Caco-2 (cell line): ENCODE measurements around the gene MAP3K15. TPM values are rescaled to one million over a fixed set of nuclear protein-coding genes. Genes with fewer than 3 reads are reported as not detected.

Source experiments
- BruUV-seq: library from RNA; stranded (reverse); fragments of 400-500 nt; replicated peaks from 2 replicates; lab custom pipeline; 2021; lab: Mats Ljungman, UMichigan
- CTCF ChIA-PET: fragments of 300-600 bp; sonication (Branson Sonifier 250); formaldehyde crosslinking; loops from one replicate; lab custom pipeline; 2022; ENCODE audit warnings: antibody characterized with exemption; lab: Charles Lee
- POLR2A ChIA-PET: fragments of 300-600 bp; sonication (Branson Sonifier 250); formaldehyde crosslinking; loops from one replicate; lab custom pipeline; 2022; ENCODE audit warnings: antibody characterized with exemption; lab: Charles Lee
- DNase-seq, 2 experiments: peaks; one replicate each; pipeline versions ENCODE4 v3.0.0 to v3.0.0-alpha.2; 2020 to 2022
- H3K27me3 ChIP-seq: replicated peaks from 2 replicates; pipeline ENCODE4 v1.6.0; 2011; ENCODE audit warnings: low read length; ENCODE audit not compliant: control insufficient read depth, insufficient read depth
- H3K36me3 ChIP-seq: 2 replicates; pipeline ENCODE4 v1.5.1; 2011; ENCODE audit warnings: low read length; ENCODE audit not compliant: control insufficient read depth, insufficient read depth
- H3K4me1 ChIP-seq: fragments of 250-450 bp; sonication (Bioruptor Pico); 2 replicates; pipeline ENCODE4 v1.5.1; 2020; ENCODE audit warnings: mild to moderate bottlenecking
- H3K4me3 ChIP-seq: 2 replicates; pipeline ENCODE4 v1.5.1; 2011; ENCODE audit warnings: low read depth, mild to moderate bottlenecking, control low read depth, low read length
- H3K9me3 ChIP-seq: fragments of 250-450 bp; sonication (Bioruptor Pico); 2 replicates; pipeline ENCODE4 v1.5.1; 2020; ENCODE audit warnings: mild to moderate bottlenecking, moderate library complexity
- H3K27ac Mint-ChIP-seq: one replicate; pipeline ENCODE4 v1.8.0; 2022; ENCODE audit warnings: mixed read lengths; ENCODE audit not compliant: unreplicated experiment
- H3K27me3 Mint-ChIP-seq: one replicate; pipeline ENCODE4 v1.8.0; 2022; ENCODE audit warnings: mixed read lengths; ENCODE audit not compliant: insufficient read depth, unreplicated experiment
- H3K36me3 Mint-ChIP-seq: one replicate; pipeline ENCODE4 v1.8.0; 2022; ENCODE audit warnings: mild to moderate bottlenecking, mixed read lengths; ENCODE audit not compliant: insufficient read depth, unreplicated experiment
- H3K4me1 Mint-ChIP-seq: one replicate; pipeline ENCODE4 v1.8.0; 2022; ENCODE audit warnings: low read depth, mixed read lengths; ENCODE audit not compliant: unreplicated experiment
- H3K4me3 Mint-ChIP-seq: one replicate; pipeline ENCODE4 v1.8.0; 2022; ENCODE audit warnings: mild to moderate bottlenecking, moderate library complexity, mixed read lengths; ENCODE audit not compliant: unreplicated experiment
- H3K9me3 Mint-ChIP-seq: one replicate; pipeline ENCODE4 v1.8.0; 2022; ENCODE audit warnings: mixed read lengths; ENCODE audit not compliant: unreplicated experiment
- intact Hi-C: fragments of 100-400 bp; cut with micrococcal nuclease; formaldehyde crosslinking; loops from one replicate; pipeline ENCODE4 v1.10.0; 2022; ENCODE audit not compliant: unreplicated experiment
- total RNA-seq: library from RNA; stranded (reverse); gene quantifications from 2 replicates; pipeline ENCODE4 v1.2.3, GENCODE V29; 2022
- TF ChIP-seq, protein P1 (sequence below), 2 experiments: fragments of 200-600 bp in 1 of 2; IDR thresholded peaks; 1 replicate in 1 of 2; 2 replicates in 1 of 2; pipeline versions ENCODE4 v1.5.1 to v1.8.0; 2011 to 2022; ENCODE audit warnings: antibody characterized with exemption in 1 of 2, control low read depth in 1 of 2, inconsistent platforms in 1 of 2, low read depth in 1 of 2, low read length in 1 of 2, mild to moderate bottlenecking in 1 of 2, moderate library complexity in 1 of 2; ENCODE audit not compliant: insufficient read depth in 1 of 2, severe bottlenecking in 1 of 2, unreplicated experiment in 1 of 2

Gene MAP3K15
- total RNA-seq, 1 experiment from 2014 or later = 1.3 TPM

GRCh38 chrX:19563746-19564145 lies 48.4 kb upstream of the MAP3K15 start:
- ChIA-PET POLR2A (no interaction called here), CTCF (no interaction called here)
- Mint-ChIP-seq H3K27me3 (no peaks in the 10 kb centered on the region), H3K36me3 (peaks cover 20% of the 10 kb centered on the region), H3K4me3 (no peak overlapping the region), H3K27ac (no peak overlapping the region), H3K9me3 (no peaks in the 10 kb centered on the region), H3K4me1 (peaks cover 17% of the 10 kb centered on the region)
- Histone ChIP-seq H3K36me3 (no peaks in the 10 kb centered on the region; the same call in 1 of the 2 replicates), H3K4me1 (peaks cover 9% of the 10 kb centered on the region; the same call in 1 of the 2 replicates), H3K4me3 (no peak overlapping the region), H3K27me3 (no peaks in the 10 kb centered on the region), H3K9me3 (no peaks in the 10 kb centered on the region)
- TF ChIP-seq, protein P1, sequence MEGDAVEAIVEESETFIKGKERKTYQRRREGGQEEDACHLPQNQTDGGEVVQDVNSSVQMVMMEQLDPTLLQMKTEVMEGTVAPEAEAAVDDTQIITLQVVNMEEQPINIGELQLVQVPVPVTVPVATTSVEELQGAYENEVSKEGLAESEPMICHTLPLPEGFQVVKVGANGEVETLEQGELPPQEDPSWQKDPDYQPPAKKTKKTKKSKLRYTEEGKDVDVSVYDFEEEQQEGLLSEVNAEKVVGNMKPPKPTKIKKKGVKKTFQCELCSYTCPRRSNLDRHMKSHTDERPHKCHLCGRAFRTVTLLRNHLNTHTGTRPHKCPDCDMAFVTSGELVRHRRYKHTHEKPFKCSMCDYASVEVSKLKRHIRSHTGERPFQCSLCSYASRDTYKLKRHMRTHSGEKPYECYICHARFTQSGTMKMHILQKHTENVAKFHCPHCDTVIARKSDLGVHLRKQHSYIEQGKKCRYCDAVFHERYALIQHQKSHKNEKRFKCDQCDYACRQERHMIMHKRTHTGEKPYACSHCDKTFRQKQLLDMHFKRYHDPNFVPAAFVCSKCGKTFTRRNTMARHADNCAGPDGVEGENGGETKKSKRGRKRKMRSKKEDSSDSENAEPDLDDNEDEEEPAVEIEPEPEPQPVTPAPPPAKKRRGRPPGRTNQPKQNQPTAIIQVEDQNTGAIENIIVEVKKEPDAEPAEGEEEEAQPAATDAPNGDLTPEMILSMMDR (IDR thresholded peaks at IDR 0.05; ENCODE audit: insufficient read depth in 1 of 2, low read depth in 1 of 2, low read length in 1 of 2, severe bottlenecking in 1 of 2, unreplicated experiment in 1 of 2) = no peak
- DNase-seq = no peak
- BruUV-seq = no TSS peak
- intact Hi-C loops = no loop called here

DNA sequence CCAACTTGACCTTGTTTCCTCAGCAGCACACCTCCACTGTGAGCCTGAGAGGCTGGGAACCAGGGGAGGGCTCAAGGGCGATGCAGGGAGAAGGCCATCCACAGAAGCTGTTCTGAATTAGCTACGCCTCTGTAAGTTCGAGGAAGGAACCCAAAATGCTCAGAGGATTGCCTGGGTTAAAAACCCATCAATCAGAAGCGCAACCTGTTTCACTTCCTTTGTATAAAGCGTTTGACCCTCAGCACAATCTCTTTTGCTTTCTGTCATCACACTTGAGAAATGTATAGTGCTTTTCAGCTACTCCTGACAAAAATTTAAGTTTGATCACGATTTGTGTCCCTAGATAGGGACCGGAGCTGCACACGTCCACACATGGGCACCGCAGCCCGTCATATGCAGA lies 48.0 kb upstream of the MAP3K15 start:
- no peak for DNase-seq
- no peaks in the 10 kb centered on the region for H3K27me3 Mint-ChIP-seq
- ChIA-PET POLR2A (no interaction called here), CTCF (no interaction called here)
- H3K4me3 Mint-ChIP-seq = no peak overlapping the region
- BruUV-seq = no TSS peak
- H3K36me3 ChIP-seq = no peaks in the 10 kb centered on the region; the same call in 1 of the 2 replicates
- H3K27ac Mint-ChIP-seq = no peak overlapping the region
- H3K9me3 Mint-ChIP-seq = no peaks in the 10 kb centered on the region
- H3K4me1 Mint-ChIP-seq = peaks cover 17% of the 10 kb centered on the region
- no peaks in the 10 kb centered on the region for H3K27me3 ChIP-seq
- peaks cover 8% of the 10 kb centered on the region; the same call in 1 of the 2 replicates for H3K4me1 ChIP-seq
- intact Hi-C loops = no loop called here
- TF ChIP-seq, protein P1 (IDR thresholded peaks at IDR 0.05; ENCODE audit: insufficient read depth in 1 of 2, low read depth in 1 of 2, low read length in 1 of 2, severe bottlenecking in 1 of 2, unreplicated experiment in 1 of 2) = no peak
- H3K36me3 Mint-ChIP-seq = peaks cover 16% of the 10 kb centered on the region
- no peak overlapping the region for H3K4me3 ChIP-seq
- H3K9me3 ChIP-seq = no peaks in the 10 kb centered on the region

- no peaks in the 10 kb centered on the region for H3K9me3 ChIP-seq
- intact Hi-C loops = no loop called here
- peaks cover 14% of the 10 kb centered on the region for H3K36me3 Mint-ChIP-seq
- no peaks in the 10 kb centered on the region for H3K27me3 ChIP-seq
- no peak overlapping the region for H3K27ac Mint-ChIP-seq
- H3K9me3 Mint-ChIP-seq = no peaks in the 10 kb centered on the region
- H3K4me1 Mint-ChIP-seq = peaks cover 6% of the 10 kb centered on the region
- no peak for DNase-seq
- POLR2A ChIA-PET = no interaction called here
- H3K36me3 ChIP-seq = no peaks in the 10 kb centered on the region; the same call in 1 of the 2 replicates
- no peaks in the 10 kb centered on the region for H3K4me1 ChIP-seq
- no peak overlapping the region for H3K4me3 ChIP-seq
- H3K4me3 Mint-ChIP-seq = no peak overlapping the region
- H3K27me3 Mint-ChIP-seq = no peaks in the 10 kb centered on the region
- TF ChIP-seq, protein P1 (IDR thresholded peaks at IDR 0.05; ENCODE audit: insufficient read depth in 1 of 2, low read depth in 1 of 2, low read length in 1 of 2, severe bottlenecking in 1 of 2, unreplicated experiment in 1 of 2) = no peak
- BruUV-seq = no TSS peak
- CTCF ChIA-PET = no interaction called here
Measured at GRCh38 chrX:19560611-19561010, 45.3 kb upstream of the MAP3K15 start.
